ENCODE results near the gene ARID5B.

ARID5B gene

GRCh38 chr10:61900829-61901792 lies at the start of gene ARID5B:
Gene ARID5B, plus strand, starts transcription at chr10:61901699. Its CDS starts 11 bp downstream, at chr10:61901710.
- DNase-seq (ENCODE audit: low spot score) = no peak
- Histone ChIP-seq H3K27ac (peak within 1 kb of the TSS; percentile 97 to 98), H3K4me3 (peak within 1 kb of the TSS; percentile 97)
- TF ChIP-seq CTCF (IDR thresholded peaks at IDR 0.05) = no peak

GRCh38 chr10:61852261-61852660 lies 49.2 kb upstream of the ARID5B start:
- Histone ChIP-seq H3K27ac (no peak overlapping the region), H3K4me3 (no peak overlapping the region)
- no peak for DNase-seq (ENCODE audit: low spot score)
- no peak for TF ChIP-seq CTCF (IDR thresholded peaks at IDR 0.05)

GRCh38 chr10:61855771-61856170 lies 45.7 kb upstream of the ARID5B start:
- Histone ChIP-seq H3K27ac (no peak overlapping the region), H3K4me3 (no peak overlapping the region)
- no peak for DNase-seq (ENCODE audit: low spot score)
- no peak for TF ChIP-seq CTCF (IDR thresholded peaks at IDR 0.05)

- TF ChIP-seq CTCF (IDR thresholded peaks at IDR 0.05) = no peak
- no peak overlapping the region for H3K27ac ChIP-seq
- H3K4me3 ChIP-seq = no peak overlapping the region
- DNase-seq (ENCODE audit: low spot score) = no peak
Measured at GRCh38 chr10:61857746-61858145, 43.8 kb upstream of the ARID5B start.

GRCh38 chr10:61859786-61860185 lies 41.7 kb upstream of the ARID5B start:
- Histone ChIP-seq H3K27ac (no peak overlapping the region), H3K4me3 (no peak overlapping the region)
- no peak for DNase-seq (ENCODE audit: low spot score)
- no peak for TF ChIP-seq CTCF (IDR thresholded peaks at IDR 0.05)

GRCh38 chr10:61860964-61861758 lies 40.3 kb upstream of the ARID5B start:
- DNase-seq (ENCODE audit: low spot score) = no peak
- Histone ChIP-seq H3K4me3 (no peak overlapping the region), H3K27ac (no peak overlapping the region)
- TF ChIP-seq CTCF (IDR thresholded peaks at IDR 0.05) = no peak
